Kasumi-1 (cell line): ENCODE results near the gene PDE4D.

Experiments used
- DNase-seq, 2 experiments: peaks; one replicate each; lab custom pipeline; 2025; lab: John Stamatoyannopoulos, UW

The PDE4D gene

DNA sequence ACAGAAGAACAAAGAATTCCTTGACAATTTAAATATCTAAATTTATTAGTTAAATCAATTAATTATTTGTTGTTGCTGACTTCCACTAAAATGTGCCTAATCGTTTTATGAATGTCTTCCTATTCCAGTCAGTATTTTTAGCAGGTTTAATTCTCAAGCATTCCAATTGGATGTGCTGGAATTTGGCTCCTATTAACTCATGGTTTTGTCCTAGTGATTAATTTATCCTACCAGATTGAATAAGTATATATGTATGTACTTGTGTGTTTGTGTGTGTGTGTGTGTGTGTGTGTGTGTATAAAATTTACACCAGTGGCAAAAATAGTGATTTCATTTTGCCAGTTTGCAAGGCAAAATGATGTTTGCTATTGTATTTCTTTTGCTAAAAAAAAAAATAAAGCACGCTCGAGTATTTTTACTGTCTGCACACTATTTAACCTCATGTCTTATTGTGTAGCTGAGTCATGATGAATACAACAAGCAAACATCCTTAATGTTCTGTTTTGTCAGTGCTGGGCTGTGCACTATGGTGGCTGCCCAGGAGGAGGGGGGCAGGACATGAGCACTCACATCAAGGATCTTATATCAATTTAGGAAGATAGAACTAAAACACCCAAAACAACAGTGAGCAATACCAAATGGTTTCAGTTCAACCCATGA is 375.5 kb downstream of the PDE4D start:
- no peak for DNase-seq

DNA sequence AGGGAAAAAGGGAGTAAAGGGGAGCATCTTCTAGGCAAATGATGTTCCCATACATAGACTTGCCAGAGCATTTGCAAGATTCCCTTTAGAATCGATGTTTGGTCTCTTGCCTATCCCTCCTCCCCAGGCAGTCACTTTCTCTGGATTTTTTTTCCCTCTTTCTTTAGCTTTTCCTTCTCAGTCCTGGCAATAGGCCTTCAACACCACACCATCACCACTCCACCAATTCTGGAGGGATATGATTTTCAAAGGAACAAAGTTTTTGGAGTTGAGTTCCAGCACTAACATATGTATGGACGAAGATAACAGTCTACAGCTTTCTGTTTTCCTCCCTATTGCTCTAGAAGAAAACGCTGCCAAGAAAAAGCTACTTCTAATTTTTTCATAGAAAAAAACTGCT is 377.4 kb downstream of the PDE4D start:
- DNase-seq = no peak

DNA sequence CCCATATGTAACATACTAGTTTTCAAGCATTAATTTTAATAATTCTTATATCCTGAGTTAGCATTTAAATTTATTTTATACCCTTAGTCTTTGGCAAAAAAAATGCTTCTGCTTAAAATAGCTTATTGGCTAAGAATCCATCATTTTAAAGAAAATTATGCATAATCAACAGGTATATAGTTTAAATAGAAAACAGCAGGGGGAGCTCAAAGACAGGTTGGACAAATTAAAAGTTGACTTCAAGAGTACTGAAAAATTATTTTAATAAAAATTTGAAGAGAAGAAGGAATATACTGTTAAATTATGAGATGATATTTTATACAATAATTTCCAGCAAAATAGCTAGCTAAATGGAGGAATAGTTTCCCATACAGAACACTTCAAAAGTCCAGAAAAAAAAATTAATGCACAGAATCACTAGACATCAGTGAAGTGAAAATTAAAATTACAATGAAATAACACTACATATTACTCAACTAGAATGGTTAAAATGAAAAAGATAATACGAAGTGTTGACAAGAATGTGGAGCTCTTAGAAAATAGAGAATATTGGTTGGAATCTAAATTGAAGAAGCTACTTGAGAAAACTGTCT is 387.1 kb downstream of the PDE4D start:
- DNase-seq = peak; percentile 58 to 71

DNA sequence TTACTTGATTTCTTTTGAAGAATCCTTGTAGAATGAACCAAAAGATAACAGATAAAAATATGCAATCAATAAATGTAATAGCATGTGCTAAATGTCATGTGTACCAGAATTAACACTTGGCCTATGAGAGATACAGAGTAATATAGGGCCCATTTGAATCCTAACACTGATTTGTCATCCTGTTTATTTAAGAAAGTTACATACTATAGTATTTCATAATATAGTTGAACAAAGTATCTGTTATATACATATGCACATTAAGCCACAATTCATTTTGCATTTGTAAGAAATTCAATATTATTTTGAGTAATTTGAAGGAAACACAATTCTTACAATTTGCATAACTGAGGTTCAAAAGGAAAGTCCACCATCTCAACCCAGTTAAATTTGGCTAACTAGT is 389.5 kb downstream of the PDE4D start:
- DNase-seq = no peak

DNA sequence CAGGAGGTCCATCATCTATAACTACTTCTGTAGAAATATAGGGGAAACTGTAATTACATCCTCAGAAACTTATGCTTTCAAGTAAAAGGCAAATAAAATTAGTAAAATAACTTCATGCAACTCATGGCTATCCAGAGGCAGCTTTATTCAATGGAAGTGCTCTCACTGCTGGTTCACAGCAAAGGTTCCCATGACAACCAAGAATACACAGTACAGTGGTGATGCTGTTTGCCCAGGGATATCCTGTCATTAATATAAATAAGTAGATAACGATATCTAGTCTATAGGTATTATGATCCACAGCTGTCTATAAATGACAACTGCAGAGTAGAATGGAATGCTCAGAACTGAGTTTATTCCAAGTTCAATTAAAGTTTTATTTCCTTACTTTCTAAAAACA is 390.3 kb downstream of the PDE4D start:
- no peak for DNase-seq

DNA sequence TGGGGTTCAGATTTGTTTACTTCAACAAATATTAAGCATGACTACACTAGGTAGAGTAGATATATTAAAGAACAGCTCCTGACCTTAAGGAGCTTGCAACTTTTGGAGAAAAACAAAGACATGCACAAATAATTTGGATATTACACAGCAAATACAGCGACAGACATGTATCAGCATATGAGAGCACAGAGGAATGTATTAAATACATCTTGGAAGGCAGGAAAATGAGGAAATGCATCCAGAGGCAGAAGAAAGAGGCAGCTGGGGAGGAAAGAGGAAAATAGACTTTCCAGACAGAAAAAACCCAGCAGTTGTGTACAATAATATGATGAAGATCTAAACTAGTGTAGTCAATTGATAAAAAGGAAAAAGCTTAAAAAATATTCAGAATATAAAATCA is 392.2 kb downstream of the PDE4D start:
- DNase-seq = no peak

DNA sequence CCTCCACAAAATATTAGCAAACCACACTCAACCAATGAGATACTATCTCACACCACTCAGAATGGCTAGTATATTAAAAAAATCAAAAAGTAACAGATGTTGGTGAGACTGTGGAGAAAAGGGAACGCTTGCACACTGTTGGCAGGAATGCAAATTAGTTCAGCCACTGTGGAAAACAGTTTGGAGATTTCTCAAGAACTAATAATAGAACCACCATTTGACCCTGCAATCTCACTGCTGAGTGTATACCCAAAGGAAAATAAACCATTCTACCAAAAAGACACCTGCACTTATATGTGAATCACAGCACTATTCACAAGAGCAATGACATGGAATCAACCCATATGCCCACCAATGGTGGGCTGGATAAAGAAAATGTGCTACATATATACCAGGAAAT is 393.5 kb downstream of the PDE4D start:
- DNase-seq = no peak

DNA sequence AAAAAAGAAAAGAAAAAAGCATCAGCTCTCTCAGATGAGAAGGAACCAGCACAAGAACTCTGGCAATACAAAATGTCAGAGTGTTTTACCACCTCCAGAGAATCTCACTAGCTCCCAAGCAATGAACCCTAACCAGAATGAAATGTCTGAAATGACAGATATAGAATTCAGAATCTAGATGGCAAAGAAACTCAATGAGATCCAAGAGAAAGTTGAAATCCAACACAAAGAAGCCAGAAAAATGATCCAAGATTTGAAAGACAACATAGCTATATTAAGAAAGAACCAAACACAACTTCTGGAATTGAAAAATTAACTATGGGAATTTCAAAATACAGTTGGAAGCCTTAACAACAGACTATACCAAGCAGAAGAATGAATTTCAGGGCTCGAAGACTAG is 396.3 kb downstream of the PDE4D start:
- DNase-seq = no peak

DNA sequence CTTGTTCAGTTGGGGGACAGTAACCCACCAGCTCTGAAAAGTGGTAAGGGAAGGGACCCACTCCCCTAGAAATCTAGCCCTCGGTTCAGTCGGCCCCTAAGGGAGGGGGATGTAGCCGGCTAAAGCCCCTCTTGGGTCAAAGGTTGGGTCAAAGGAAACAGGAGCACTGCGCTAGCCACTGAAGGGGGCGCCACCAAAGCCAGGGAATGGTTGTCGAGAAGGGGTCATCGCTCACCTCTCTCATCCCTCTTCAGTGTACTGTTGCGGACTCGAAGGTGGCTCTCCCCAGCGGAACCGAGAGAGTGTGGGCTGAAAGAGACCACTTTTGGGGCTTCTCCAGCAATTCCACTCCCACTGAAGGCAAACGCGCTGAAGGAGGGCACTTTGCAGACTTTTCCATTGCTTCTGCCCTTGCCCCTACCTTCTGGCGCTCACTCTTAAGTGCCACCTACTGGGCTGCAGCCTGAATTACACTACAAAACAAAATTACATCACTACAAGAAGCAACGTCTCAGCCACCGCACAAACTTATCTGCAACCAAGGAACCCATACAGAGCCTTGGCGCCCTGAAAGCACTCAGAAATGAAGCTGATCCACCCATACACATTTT is 396.9 kb downstream of the PDE4D start:
- peak; percentile 42 to 52 for DNase-seq

DNA sequence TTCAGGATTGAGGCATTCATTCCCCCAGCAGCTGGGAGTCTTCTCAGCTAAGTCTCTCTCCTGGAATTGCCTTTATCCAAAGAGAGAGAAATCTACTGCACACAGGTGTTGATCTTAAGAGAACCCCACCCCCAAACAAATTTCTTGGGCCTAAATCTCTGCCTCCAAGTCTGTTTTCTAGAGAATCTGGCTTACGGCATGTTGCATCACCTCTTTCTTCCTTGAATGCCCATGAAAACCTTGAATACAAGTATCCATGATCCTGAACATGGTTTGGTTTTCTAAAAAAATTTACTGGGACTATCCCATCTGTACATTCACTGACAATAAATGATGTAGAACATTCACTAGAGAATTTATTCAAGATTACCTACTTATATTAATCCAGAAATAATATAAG is 401.6 kb downstream of the PDE4D start:
- DNase-seq = no peak

DNA sequence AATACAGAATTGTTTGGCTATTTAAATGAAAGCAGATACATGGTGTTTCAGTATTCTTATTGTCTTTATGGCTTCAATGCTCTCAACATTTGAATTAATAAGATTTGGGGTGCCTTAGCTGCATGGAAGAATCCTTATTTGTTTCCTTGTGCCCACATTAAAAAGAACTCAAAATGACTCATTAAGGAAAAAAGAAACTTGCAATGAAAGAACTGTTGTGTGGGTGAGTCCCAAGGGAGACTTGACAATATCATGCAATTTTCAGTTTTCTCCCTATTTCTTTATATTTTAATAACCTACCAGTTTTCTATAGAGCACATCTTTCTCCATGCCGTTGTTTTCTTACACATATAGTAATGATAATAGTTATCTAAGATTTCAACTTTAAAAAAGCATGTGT is 404.0 kb downstream of the PDE4D start:
- no peak for DNase-seq

DNA sequence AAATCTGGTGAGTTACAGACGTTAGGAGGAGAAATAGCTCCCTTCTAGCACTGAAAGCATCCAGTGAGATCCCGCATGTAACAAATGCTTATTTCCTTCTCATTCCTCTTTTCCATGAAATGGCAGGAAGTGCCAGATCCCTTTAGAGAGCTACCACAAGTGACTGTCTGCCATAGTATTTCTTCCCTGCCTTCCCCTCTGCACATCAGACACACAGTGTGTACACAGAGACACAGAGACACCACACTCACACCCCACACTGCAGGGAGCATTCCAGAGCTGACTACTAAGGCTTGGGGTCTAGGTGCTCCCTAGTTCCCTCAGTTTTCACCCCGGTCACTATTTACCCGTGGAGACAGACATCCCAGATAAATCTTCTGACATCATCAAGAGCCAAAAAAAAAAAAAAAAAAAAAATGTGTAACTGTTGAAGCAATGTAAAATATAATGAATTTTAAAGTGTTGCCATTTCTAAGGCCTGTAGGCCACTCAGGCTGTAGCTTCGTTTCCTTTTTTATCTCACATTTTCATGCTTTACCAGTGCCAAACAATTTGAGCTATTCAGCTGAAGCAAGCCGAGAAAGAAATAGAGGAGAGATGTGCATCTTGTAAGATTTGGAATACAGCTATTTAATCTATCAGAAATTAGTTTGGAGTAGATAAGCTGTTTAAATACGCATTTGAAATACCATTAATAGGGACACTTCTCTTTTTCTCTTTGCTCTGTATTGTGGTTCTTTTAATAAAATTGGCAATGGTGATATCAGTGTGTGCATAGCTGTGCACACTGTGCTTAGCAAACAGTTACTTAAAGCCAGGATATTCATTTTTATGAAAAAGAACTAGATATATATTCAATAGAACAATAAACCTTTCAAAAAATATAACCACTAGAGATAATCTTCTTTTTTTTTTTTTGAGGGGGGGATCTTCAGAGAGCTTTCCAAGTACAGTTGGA is 405.5 kb downstream of the PDE4D start:
- DNase-seq = no peak

DNA sequence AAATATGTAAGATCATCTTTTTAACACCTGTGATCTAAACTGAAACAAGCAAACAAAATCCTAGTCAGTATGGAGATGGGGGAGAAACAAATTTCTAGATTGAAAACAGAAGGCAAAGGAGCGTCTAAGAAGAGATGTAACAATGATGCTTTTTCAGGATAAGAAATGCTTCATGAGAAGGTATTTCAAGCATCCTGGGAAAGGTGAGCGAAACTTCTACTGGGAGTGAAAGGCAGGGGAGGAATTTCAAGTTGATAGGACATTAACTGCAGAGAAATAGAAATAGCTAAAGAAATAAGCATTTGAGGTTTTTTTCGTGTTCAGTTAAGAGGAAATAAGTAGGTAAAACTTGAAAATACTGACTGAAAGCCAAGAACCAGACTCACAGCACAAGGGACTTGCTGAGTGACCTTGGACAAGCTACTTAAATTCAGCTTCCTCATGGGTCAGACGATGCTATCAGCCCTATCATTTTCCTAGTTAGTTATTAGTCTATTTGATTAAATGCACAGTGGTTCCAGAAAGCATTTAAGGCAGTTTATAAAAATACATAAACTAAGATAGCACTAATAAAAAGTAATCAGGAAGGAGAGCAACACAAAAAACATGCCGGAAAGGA is 406.3 kb downstream of the PDE4D start:
- peak in 1 of 2 experiments; percentile 21 for DNase-seq

DNA sequence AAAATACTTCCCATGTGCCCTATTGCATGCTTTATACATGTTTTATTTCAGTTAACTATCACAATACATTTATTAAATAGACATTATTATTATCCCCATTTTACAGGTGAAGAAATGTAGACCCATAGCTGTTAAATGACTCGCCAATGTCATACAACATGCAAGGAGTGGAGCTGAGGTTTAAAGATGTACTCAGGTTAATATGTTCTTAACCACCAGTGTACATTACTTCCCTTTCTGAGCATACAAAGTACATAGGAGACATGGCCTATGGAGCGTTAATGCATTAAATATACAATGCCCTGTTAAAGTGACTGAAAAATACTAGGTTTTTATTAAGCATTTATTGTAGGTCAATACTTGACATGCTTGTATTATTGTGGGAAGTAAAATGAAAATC is 407.0 kb downstream of the PDE4D start:
- no peak for DNase-seq

DNA sequence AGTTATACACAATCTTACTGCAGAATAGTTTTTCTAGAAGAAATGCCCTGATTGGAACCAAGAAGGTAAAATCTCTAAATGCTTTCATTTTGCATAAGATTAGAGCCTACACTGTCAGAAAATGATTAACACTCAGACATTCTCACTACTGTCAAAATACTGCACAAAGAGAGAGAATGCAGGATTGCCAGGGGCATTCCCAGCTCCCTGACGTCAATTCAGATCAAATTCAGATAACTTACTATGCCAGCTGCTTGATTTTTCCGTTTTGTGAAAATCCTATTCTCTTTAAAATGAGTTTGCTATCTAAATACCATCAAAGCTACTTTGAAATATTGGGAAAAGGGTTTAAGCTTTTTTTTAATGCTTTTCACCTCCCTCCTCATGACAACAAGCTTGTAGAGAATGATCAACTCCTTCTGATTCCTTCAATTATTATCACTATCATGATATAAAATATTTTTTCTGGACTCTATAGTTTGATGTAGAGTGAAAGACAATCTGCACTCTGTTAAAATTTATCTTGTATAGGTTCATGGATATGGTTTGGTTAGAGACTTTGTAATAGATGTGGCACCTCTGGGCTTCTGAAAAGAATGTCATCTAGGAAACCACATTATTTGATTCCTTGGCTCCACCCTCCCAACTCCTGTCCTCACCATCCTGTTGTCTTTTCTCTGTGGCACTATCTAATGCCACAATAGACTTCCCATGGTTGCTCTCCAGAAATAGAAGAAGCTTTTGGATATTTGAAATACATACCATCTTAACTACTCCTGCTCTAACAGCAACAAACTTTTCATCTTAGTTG is 407.7 kb downstream of the PDE4D start:
- no peak for DNase-seq

DNA sequence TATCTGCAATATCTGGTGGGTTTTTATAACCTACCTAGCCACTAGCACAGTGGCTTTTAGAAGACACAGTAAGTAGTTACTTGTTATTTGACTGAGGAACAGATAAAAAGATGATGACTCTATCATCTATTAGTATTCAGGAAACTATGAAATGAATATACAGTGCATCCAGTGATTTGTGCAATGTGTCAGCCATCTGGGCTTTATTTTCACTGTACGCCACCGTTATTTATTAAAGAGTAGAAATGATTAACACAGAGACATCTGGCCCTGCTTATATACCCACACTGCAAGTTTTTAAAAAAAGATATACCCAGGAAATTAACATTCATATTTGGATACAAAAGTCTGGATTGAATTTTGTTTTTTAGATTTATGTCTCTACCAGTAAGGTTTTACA is 408.4 kb downstream of the PDE4D start:
- DNase-seq = no peak

DNA sequence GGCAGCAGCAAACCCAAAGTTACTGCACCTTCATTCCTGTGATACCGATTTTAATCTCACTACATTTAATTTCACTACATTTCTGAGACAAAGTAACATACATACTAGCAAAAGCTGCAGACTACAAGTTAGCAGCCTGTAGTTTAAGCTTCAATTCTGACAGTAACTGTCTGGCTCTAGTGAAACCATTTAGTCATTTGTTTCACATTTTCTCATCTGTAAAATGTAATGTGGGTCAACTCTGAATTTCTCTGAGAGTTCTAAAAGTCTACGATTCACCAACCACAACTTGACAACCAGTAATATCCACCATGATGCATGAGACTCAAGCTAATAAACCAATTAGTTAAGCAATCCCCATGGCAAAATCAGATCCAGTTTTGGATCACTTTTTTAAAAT is 408.9 kb downstream of the PDE4D start:
- no peak for DNase-seq

DNA sequence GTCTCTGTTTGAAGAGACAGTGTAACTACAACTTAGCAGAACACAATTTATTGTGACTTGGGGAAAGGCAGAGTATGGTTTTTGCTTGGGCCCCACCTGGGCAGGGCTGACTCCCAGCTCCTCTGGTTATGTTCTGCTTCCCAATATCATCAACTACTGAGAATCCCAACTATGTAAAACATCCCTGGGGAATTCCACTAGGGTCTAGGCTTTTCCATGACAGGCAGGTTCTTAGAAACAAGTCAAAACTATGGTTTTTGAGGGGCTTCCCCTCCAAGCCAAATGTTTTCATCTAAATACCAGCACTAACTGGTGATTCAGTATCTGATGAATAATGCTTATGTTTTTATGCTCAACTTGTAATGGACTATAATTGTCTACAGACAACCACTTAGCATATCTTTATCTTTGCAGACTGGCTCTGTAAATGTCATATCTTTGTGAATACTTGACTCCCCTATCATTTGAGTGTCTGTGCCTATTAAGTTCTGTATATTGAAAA is 409.5 kb downstream of the PDE4D start:
- no peak for DNase-seq

DNA sequence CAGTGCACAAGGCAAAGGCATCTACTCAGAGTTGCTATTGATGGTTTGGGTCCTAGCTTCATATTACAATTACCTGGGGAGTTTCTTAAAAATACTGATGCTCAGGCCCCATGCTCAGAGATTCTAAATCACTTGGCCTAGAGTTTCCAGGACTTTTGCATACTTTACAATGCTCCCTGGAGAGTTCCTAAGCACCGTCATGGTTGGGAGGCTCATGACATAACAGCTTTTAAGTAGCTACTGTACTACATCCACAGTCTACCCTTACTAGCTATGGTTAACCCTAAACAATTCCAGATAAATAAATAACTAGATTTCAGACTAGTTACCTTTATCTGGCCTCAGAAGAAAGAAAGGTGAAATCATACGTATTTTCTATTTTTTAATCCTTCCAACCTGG is 414.4 kb downstream of the PDE4D start:
- no peak for DNase-seq

DNA sequence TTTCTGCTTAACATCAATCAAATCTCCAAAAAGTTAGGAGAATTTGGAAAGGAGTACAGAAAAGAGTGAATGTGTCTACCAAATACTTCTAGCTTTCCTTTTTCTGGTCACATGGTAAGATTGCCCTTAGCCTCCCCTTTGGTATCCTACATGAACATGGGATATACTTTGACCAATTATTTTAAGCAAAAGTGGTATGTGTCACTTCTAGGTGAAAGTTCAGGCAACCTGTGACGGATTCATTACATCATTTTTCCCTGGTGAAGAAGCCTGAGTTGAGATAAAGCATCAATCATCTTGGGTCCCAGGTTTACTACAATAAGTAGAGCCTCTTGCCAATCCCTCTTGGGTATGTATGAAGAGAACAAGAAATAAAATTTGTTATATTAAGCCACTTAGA is 419.2 kb downstream of the PDE4D start:
- no peak for DNase-seq

DNA sequence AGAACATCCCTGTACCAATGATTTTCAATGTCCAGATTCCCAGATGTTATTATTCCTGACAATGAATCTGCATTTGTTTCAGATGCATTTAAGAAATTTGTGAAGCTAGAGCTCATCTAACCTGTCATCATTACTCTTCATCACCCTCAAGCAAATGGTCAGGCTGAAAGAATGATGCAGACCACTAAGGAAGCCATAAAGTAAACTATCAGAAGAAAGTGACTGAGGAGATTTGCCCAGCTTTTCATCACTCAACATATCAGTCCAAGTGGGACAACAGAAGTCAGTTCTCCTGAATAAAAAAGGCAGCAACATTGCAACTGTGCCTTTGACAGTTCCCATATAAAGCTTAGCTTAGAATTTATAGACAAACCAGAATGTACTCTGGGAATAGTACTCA is 419.9 kb downstream of the PDE4D start:
- no peak for DNase-seq
